H9 (cell line): ENCODE results near the gene NRXN3. TPM values are rescaled to one million over a fixed set of nuclear protein-coding genes. Genes with fewer than 3 reads are reported as not detected.

ENCODE experiments used
- DNase-seq: peaks from one replicate; pipeline ENCODE4 v3.0.0-alpha.2; 2017
- H2AFZ ChIP-seq: one replicate; pipeline ENCODE4 v1.6.1; 2013; ENCODE audit warnings: mild to moderate bottlenecking, low read length, control low read depth, moderate library complexity
- H2AK5ac ChIP-seq: 2 replicates; pipeline ENCODE4 v1.6.1; 2013; ENCODE audit warnings: low read length, control low read depth, mixed read lengths; ENCODE audit not compliant: insufficient read length
- H2BK120ac ChIP-seq: one replicate; pipeline ENCODE4 v1.6.1; 2013; ENCODE audit warnings: low read depth, mild to moderate bottlenecking, low read length, control low read depth, inconsistent platforms; ENCODE audit not compliant: poor library complexity, severe bottlenecking
- H2BK12ac ChIP-seq: 2 replicates; pipeline ENCODE4 v1.6.1; 2013; ENCODE audit warnings: low read length, control low read depth, mixed read lengths, low read depth; ENCODE audit not compliant: insufficient read length
- H2BK15ac ChIP-seq: 2 replicates; pipeline ENCODE4 v1.6.1; 2013; ENCODE audit warnings: low read depth, low read length, control low read depth
- H2BK20ac ChIP-seq: one replicate; pipeline ENCODE4 v1.6.1; 2013; ENCODE audit warnings: low read depth, mild to moderate bottlenecking, low read length, control low read depth, inconsistent platforms; ENCODE audit not compliant: poor library complexity, severe bottlenecking
- H2BK5ac ChIP-seq: 2 replicates; pipeline ENCODE4 v1.6.1; 2013; ENCODE audit warnings: low read length, control low read depth, mixed read lengths; ENCODE audit not compliant: insufficient read length
- H3K14ac ChIP-seq: 2 replicates; pipeline ENCODE4 v1.6.1; 2013; ENCODE audit warnings: low read length, control low read depth; ENCODE audit not compliant: insufficient read depth
- H3K18ac ChIP-seq: 2 replicates; pipeline ENCODE4 v1.6.1; 2013; ENCODE audit warnings: low read depth, mild to moderate bottlenecking, mixed read lengths, low read length, control low read depth; ENCODE audit not compliant: insufficient read length
- H3K23ac ChIP-seq: 2 replicates; pipeline ENCODE4 v1.6.1; 2013; ENCODE audit warnings: low read length, control low read depth, mixed read lengths, low read depth; ENCODE audit not compliant: insufficient read length
- H3K23me2 ChIP-seq: 2 replicates; pipeline ENCODE4 v1.6.1; 2013; ENCODE audit warnings: low read depth, mild to moderate bottlenecking, mixed read lengths, low read length, control low read depth; ENCODE audit not compliant: insufficient read length, poor library complexity, severe bottlenecking
- H3K27ac ChIP-seq: 2 replicates; pipeline ENCODE4 v1.5.1; 2013; ENCODE audit warnings: low read length, control low read depth, mixed read lengths, low read depth; ENCODE audit not compliant: insufficient read length
- H3K27me3 ChIP-seq: 2 replicates; pipeline ENCODE4 v1.6.1; 2013; ENCODE audit warnings: low read length, control low read depth, inconsistent platforms; ENCODE audit not compliant: insufficient read depth
- H3K4ac ChIP-seq: 2 replicates; pipeline ENCODE4 v1.6.1; 2013; ENCODE audit warnings: low read depth, mild to moderate bottlenecking, control low read depth, inconsistent platforms, low read length, moderate library complexity
- H3K4me1 ChIP-seq: 2 replicates; pipeline ENCODE4 v1.6.1; 2013; ENCODE audit warnings: low read length, control low read depth, inconsistent platforms; ENCODE audit not compliant: insufficient read depth
- H3K4me2 ChIP-seq: 2 replicates; pipeline ENCODE4 v1.6.1; 2013; ENCODE audit warnings: low read length, control low read depth, mixed read lengths; ENCODE audit not compliant: insufficient read length, insufficient read depth
- H3K56ac ChIP-seq: 2 replicates; pipeline ENCODE4 v1.6.1; 2013; ENCODE audit warnings: low read depth, mild to moderate bottlenecking, mixed read lengths, low read length, control low read depth; ENCODE audit not compliant: insufficient read length
- H3K79me1 ChIP-seq: 2 replicates; pipeline ENCODE4 v1.6.1; 2013; ENCODE audit warnings: low read depth, mild to moderate bottlenecking, moderate library complexity, low read length, control low read depth, inconsistent platforms; ENCODE audit not compliant: insufficient read depth, poor library complexity, severe bottlenecking
- H3K79me2 ChIP-seq: 2 replicates; pipeline ENCODE4 v1.6.1; 2013; ENCODE audit warnings: low read length, control low read depth, inconsistent platforms; ENCODE audit not compliant: insufficient read depth
- H3K9ac ChIP-seq: 2 replicates; pipeline ENCODE4 v1.6.1; 2013; ENCODE audit warnings: low read length, control low read depth, mixed read lengths; ENCODE audit not compliant: insufficient read length; ENCODE audit errors: extremely low read depth
- H3K9me3 ChIP-seq: one replicate; pipeline ENCODE4 v1.6.1; 2013; ENCODE audit warnings: low read depth, low read length, inconsistent platforms; ENCODE audit not compliant: control insufficient read depth
- H3T11ph ChIP-seq: one replicate; pipeline ENCODE4 v1.6.1; 2013; ENCODE audit warnings: mild to moderate bottlenecking, low read length, control low read depth, inconsistent platforms
- H4K20me1 ChIP-seq: one replicate; pipeline ENCODE4 v1.6.1; 2013; ENCODE audit not compliant: control insufficient read depth, insufficient read length, insufficient read depth
- H4K5ac ChIP-seq: 2 replicates; pipeline ENCODE4 v1.6.1; 2013; ENCODE audit warnings: low read depth, mild to moderate bottlenecking, mixed read lengths, low read length, control low read depth; ENCODE audit not compliant: insufficient read length
- H4K8ac ChIP-seq: replicated peaks from 2 replicates; pipeline ENCODE4 v1.6.1; 2013; ENCODE audit warnings: low read length, control low read depth, mixed read lengths, low read depth; ENCODE audit not compliant: insufficient read length
- H4K91ac ChIP-seq: 2 replicates; pipeline ENCODE4 v1.6.1; 2013; ENCODE audit warnings: low read depth, mild to moderate bottlenecking, moderate library complexity, mixed read lengths, low read length, control low read depth; ENCODE audit not compliant: insufficient read length
- H3K27ac Mint-ChIP-seq, 3 experiments: 2 replicates in 2 of 3; 3 replicates in 1 of 3; pipeline ENCODE4 v1.8.0; 2020 to 2021; ENCODE audit warnings: mixed read lengths in 3 of 3, mild to moderate bottlenecking in 1 of 3, moderate library complexity in 1 of 3
- H3K27me3 Mint-ChIP-seq: 2 replicates; pipeline ENCODE4 v1.8.0; 2021; ENCODE audit warnings: low read depth, mild to moderate bottlenecking, moderate library complexity, mixed read lengths
- H3K36me3 Mint-ChIP-seq, 3 experiments: 2 replicates in 2 of 3; 3 replicates in 1 of 3; pipeline ENCODE4 v1.8.0; 2020 to 2021; ENCODE audit warnings: low read depth in 3 of 3, mixed read lengths in 3 of 3; ENCODE audit not compliant: insufficient read depth in 1 of 3
- H3K4me1 Mint-ChIP-seq, 2 experiments: 2 replicates each; pipeline ENCODE4 v1.8.0; 2020; ENCODE audit warnings: mixed read lengths in 2 of 2
- H3K4me3 Mint-ChIP-seq, 2 experiments: 2 replicates in 1 of 2; 3 replicates in 1 of 2; pipeline ENCODE4 v1.8.0; 2020 to 2021; ENCODE audit warnings: mild to moderate bottlenecking in 2 of 2, mixed read lengths in 2 of 2, moderate library complexity in 1 of 2
- H3K9me3 Mint-ChIP-seq, 2 experiments: 2 replicates in 1 of 2; 3 replicates in 1 of 2; pipeline ENCODE4 v1.8.0; 2020; ENCODE audit warnings: mild to moderate bottlenecking in 2 of 2, mixed read lengths in 2 of 2, moderate library complexity in 1 of 2
- CTCF ChIP-seq: fragments of 200-600 bp; sonication (generic); conservative IDR thresholded peaks from 3 replicates; pipeline ENCODE4 v1.8.0; 2021; ENCODE audit warnings: antibody characterized with exemption, mild to moderate bottlenecking
- WGBS: extraction: QIAGEN DNeasy Blood & Tissue Kit; methylation state at CpG from one replicate; pipeline ENCODE4 v1.1.7; 2013; ENCODE audit warnings: missing lambda C conversion rate, low lambda C conversion rate, mixed read lengths; ENCODE audit not compliant: insufficient read length; ENCODE audit errors: extremely low coverage; 5-methylcytosine and 5-hydroxymethylcytosine counted together
- total RNA-seq: library from RNA; stranded (reverse); gene quantifications from 2 replicates; pipeline ENCODE4 v1.2.1, GENCODE V29; 2021

The NRXN3 gene
- total RNA-seq, 1 experiment from 2014 or later = 1.8 TPM

- no peak for TF ChIP-seq CTCF
- Histone ChIP-seq H3K9me3 (no peaks in the 10 kb centered on the region), H3K27me3 (no peaks in the 10 kb centered on the region), H3K79me2 (no peaks in the 10 kb centered on the region), H3K9ac (no peak overlapping the region), H3K4me1 (no peaks in the 10 kb centered on the region), H2AFZ (no peak overlapping the region), H3K23me2 (no peaks in the 10 kb centered on the region), H3T11ph (no peak overlapping the region), H4K5ac (no peak overlapping the region), H2BK15ac (no peak overlapping the region), H4K91ac (no peak overlapping the region), H3K14ac (no peak overlapping the region), H3K18ac (no peak overlapping the region), H4K8ac (no peak overlapping the region), H3K27ac (no peak overlapping the region), H3K4me2 (no peak overlapping the region), H4K20me1 (no peaks in the 10 kb centered on the region), H2AK5ac (no peak overlapping the region), H3K4ac (no peak overlapping the region), H3K79me1 (no peaks in the 10 kb centered on the region), H2BK20ac (no peak overlapping the region), H2BK120ac (no peak overlapping the region), H3K23ac (no peak overlapping the region), H3K56ac (no peak overlapping the region), H2BK12ac (no peak overlapping the region), H2BK5ac (no peak overlapping the region)
- Mint-ChIP-seq H3K36me3 (peaks cover 0 to 4% (median 0%) of the 10 kb centered on the region in 3 experiments; a peak in 2 of 7 replicates), H3K9me3 (peaks cover 0 to 3% of the 10 kb centered on the region in 2 experiments; a peak in 1 of 5 replicates), H3K4me3 (no peak overlapping the region), H3K27ac (no peak overlapping the region), H3K4me1 (no peaks in the 10 kb centered on the region), H3K27me3 (no peaks in the 10 kb centered on the region)
- WGBS = no CpG with 5 or more reads among the region's 1 CpG
- DNase-seq = no peak
Measured at GRCh38 chr14:79916892-79917291, 1746.7 kb downstream of the NRXN3 start.
